A549 (cell line): ENCODE measurements around the gene MTHFS.

Experiments used
- CEBPB ChIP-seq, 2 experiments: fragments of >200 bp in 1 of 2; sonication (Bioruptor Twin) in 1 of 2; formaldehyde crosslinking in 1 of 2; IDR thresholded peaks; 2 replicates each; pipeline ENCODE4 v1.6.1; 2012 to 2016
- CTCF ChIP-seq: fragments of >200 bp; sonication (Bioruptor Twin); formaldehyde crosslinking; IDR thresholded peaks from 3 replicates; pipeline ENCODE4 v1.5.1; 2016
- EP300 ChIP-seq, 2 experiments: fragments of >200 bp; sonication (Bioruptor Twin); formaldehyde crosslinking; IDR thresholded peaks; 2 replicates in 1 of 2; 3 replicates in 1 of 2; pipeline ENCODE4 v1.6.1; 2016 to 2017
- ESRRA ChIP-seq: fragments of 150-350 bp; IDR thresholded peaks from 2 replicates; pipeline ENCODE4 v1.6.1; 2014; ENCODE audit warnings: mild to moderate bottlenecking, low read length, borderline replicate concordance
- HMGXB4 ChIP-seq: fragments of 250-450 bp; sonication (Bioruptor Pico); IDR thresholded peaks from 2 replicates; pipeline ENCODE4 v1.5.0; 2021; ENCODE audit warnings: mild to moderate bottlenecking, moderate library complexity, borderline replicate concordance
- PHF8 ChIP-seq: fragments of 200-600 bp; sonication (generic); IDR thresholded peaks from 2 replicates; pipeline ENCODE4 v1.6.1; 2016; ENCODE audit warnings: low read depth, mild to moderate bottlenecking, antibody characterized with exemption, moderate library complexity, borderline replicate concordance
- RFX5 ChIP-seq: fragments of 450-650 bp; IDR thresholded peaks from 2 replicates; pipeline ENCODE4 v1.7.1; 2014; ENCODE audit warnings: antibody characterized with exemption, mild to moderate bottlenecking, moderate library complexity
- TFCP2L1 ChIP-seq: fragments of 250-450 bp; sonication (Bioruptor Pico); IDR thresholded peaks from 2 replicates; pipeline ENCODE4 v1.5.0; 2021; ENCODE audit warnings: mild to moderate bottlenecking
- ZC3H11A ChIP-seq: fragments of 450-650 bp; IDR thresholded peaks from 2 replicates; pipeline ENCODE4 v1.6.1; 2014; ENCODE audit warnings: antibody characterized with exemption, mild to moderate bottlenecking

- TF ChIP-seq ZC3H11A (no peak), CTCF (no peak), HMGXB4 (no peak), TFCP2L1 (CRISPR knock-in tag) (no peak), CEBPB (IDR thresholded peaks at IDR 0.05) (no peak), RFX5 (no peak), EP300 (IDR thresholded peaks at IDR 0.05) (no peak), PHF8 (no peak), ESRRA (no peak)
These were observed 42.6 kb upstream of the MTHFS start for GRCh38 chr15:79939399-79939798.
